ENCODE results near the gene PAEP.
"Not testable (repeated sequence)": the region's sequence is repeated elsewhere in the genome, so short reads cannot be mapped to it uniquely, and the experiment has no call there.

The PAEP gene

DNA sequence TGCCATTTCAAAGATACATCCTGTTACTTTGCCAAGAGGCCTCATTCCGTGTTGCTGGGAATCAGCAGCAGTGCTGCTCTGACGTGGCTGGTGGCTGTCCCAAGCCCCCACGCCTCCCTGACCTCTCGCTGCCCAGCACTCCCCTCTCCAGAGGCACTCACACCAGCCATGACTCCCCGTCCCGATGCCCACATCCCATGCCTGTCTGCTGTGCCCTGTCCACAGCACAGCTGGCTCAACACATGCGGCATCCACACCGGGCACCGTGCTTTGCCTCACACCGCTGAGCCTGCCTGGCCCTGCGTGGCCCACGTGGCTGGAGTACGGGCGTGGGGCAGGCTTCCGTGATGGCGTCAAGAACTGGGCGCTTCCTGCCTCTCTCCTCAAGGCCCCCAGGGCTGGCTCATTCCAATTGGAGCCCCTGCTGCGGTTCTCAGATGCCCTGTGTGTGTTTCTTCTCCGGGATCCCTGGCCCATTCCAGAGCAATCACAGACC is 48.2 kb upstream of the PAEP start:
- Histone ChIP-seq H3K9me2 (replicated peaks; ENCODE audit: insufficient read depth, low read length) (no peaks in the 10 kb centered on the region), H4K20me1 (ENCODE audit: low read depth, low read length) (no peaks in the 10 kb centered on the region), H3K9ac (ENCODE audit: low read length) (no peak overlapping the region), H3K4me2 (ENCODE audit: low read depth, low read length, poor library complexity, severe bottlenecking) (no peak overlapping the region), H3K36me3 (ENCODE audit: low read length) (no peaks in the 10 kb centered on the region), H3K27me3 (ENCODE audit: low read length) (no peaks in the 10 kb centered on the region), H2AFZ (ENCODE audit: low read depth, low read length, severe bottlenecking) (no peak overlapping the region), H3K79me2 (ENCODE audit: insufficient read depth, low read length) (no peaks in the 10 kb centered on the region), H3K27ac (ENCODE audit: low read depth, low read length) (no peak overlapping the region), H3F3A (ENCODE audit: insufficient read depth) (no peaks in the 10 kb centered on the region), H3K9me3 (ENCODE audit: insufficient read depth, low read length) (no peaks in the 10 kb centered on the region), H3K4me3 (ENCODE audit: insufficient read depth, low read length, poor library complexity, severe bottlenecking) (no peak overlapping the region)
- no peak for TF ChIP-seq EZH2phosphoT487 (conservative IDR thresholded peaks at IDR 0.05; ENCODE audit: low read length)
- TF ChIP-seq, protein P1, sequence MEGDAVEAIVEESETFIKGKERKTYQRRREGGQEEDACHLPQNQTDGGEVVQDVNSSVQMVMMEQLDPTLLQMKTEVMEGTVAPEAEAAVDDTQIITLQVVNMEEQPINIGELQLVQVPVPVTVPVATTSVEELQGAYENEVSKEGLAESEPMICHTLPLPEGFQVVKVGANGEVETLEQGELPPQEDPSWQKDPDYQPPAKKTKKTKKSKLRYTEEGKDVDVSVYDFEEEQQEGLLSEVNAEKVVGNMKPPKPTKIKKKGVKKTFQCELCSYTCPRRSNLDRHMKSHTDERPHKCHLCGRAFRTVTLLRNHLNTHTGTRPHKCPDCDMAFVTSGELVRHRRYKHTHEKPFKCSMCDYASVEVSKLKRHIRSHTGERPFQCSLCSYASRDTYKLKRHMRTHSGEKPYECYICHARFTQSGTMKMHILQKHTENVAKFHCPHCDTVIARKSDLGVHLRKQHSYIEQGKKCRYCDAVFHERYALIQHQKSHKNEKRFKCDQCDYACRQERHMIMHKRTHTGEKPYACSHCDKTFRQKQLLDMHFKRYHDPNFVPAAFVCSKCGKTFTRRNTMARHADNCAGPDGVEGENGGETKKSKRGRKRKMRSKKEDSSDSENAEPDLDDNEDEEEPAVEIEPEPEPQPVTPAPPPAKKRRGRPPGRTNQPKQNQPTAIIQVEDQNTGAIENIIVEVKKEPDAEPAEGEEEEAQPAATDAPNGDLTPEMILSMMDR (IDR thresholded peaks at IDR 0.05; ENCODE audit: insufficient read depth, low read length, poor library complexity, severe bottlenecking), result no peak

DNA sequence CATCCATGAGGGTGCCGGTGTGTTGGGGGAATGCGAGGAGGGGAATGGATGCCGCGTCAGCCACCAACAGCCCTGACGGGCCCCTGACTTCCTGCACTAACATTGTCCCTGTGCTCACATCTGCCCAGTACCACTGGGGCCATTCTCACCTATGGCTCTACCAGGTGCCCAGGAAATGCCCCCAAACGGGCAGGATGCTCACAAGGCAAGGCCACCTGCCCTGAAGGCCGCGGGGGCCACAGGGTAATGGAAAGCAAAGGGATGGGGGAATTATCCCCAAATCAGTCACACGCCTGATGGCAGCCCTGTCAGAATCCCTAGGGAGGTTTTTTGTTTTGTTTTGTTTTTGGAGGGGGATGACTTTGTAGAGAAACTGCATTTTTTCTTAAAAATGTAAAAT is 47.6 kb upstream of the PAEP start:
- not testable (repeated sequence) for H3K9me2 ChIP-seq (replicated peaks; ENCODE audit: insufficient read depth, low read length); H3K36me3 ChIP-seq (ENCODE audit: low read length)

DNA sequence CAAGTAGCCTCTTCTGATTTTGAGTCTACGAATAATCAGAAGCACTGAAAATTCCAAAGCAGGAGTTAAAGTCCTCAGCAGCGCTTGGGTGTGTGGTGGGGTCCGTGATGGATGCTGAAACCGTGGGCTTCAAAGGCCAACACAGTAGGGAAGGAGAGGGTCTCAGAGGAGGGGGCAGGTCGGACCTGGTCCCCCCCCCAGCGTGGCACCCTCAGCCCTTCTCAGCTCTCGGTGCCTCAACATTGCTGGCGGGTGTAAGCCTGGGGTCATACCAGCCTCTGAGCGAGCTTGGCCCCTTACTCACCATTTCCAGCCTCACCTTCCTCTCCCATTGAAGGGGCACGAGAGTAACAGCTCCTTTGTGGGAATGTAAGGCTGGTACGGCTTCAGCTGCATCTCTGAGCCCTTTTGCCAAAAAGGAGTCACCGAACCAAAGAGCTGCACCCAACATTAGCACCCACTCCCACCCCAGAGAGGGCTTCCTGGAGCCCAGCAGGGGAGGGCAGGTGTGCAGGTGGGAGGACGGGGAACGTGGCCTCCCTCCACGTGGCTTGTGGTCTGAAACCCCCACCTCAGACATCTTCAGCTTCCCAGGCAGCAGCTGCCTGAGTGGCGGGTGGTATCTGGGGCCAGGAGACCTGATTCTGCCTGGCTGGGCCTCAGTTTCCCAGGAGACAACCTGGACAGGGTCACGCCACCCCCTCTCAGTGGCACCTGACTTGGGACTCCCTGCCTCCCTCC is 47.0 kb upstream of the PAEP start:
- no peaks in the 10 kb centered on the region for H3K27me3 ChIP-seq (ENCODE audit: low read length)
- H3K4me2 ChIP-seq (ENCODE audit: low read depth, low read length, poor library complexity, severe bottlenecking), result no peak overlapping the region
- TF ChIP-seq, protein P1 (IDR thresholded peaks at IDR 0.05; ENCODE audit: insufficient read depth, low read length, poor library complexity, severe bottlenecking), result no peak
- TF ChIP-seq EZH2phosphoT487 (conservative IDR thresholded peaks at IDR 0.05; ENCODE audit: low read length), result no peak
- no peaks in the 10 kb centered on the region for H3K79me2 ChIP-seq (ENCODE audit: insufficient read depth, low read length)
- H2AFZ ChIP-seq (ENCODE audit: low read depth, low read length, severe bottlenecking), result no peak overlapping the region
- no peaks in the 10 kb centered on the region for H3K36me3 ChIP-seq (ENCODE audit: low read length)
- H3K9me3 ChIP-seq (ENCODE audit: insufficient read depth, low read length), result no peaks in the 10 kb centered on the region
- H3K27ac ChIP-seq (ENCODE audit: low read depth, low read length), result no peak overlapping the region
- no peak overlapping the region for H3K9ac ChIP-seq (ENCODE audit: low read length)
- H3K4me3 ChIP-seq (ENCODE audit: insufficient read depth, low read length, poor library complexity, severe bottlenecking), result no peak overlapping the region
- H4K20me1 ChIP-seq (ENCODE audit: low read depth, low read length), result no peaks in the 10 kb centered on the region
- no peaks in the 10 kb centered on the region for H3K9me2 ChIP-seq (replicated peaks; ENCODE audit: insufficient read depth, low read length)
- no peaks in the 10 kb centered on the region for H3F3A ChIP-seq (ENCODE audit: insufficient read depth)

More for the DNA sequence above, 47.6 kb upstream of the PAEP start:
- H3K9ac ChIP-seq (ENCODE audit: low read length); H3K4me3 ChIP-seq (ENCODE audit: insufficient read depth, low read length, poor library complexity, severe bottlenecking); H3K27ac ChIP-seq (ENCODE audit: low read depth, low read length); H3K4me2 ChIP-seq (ENCODE audit: low read depth, low read length, poor library complexity, severe bottlenecking); H3K9me3 ChIP-seq (ENCODE audit: insufficient read depth, low read length); H3F3A ChIP-seq (ENCODE audit: insufficient read depth); H3K27me3 ChIP-seq (ENCODE audit: low read length); H3K79me2 ChIP-seq (ENCODE audit: insufficient read depth, low read length); H2AFZ ChIP-seq (ENCODE audit: low read depth, low read length, severe bottlenecking); H4K20me1 ChIP-seq (ENCODE audit: low read depth, low read length): not testable (repeated sequence)

All from SU-DHL-6 (cell line).